HepG2 (cell line): ENCODE data around the gene SYCP2L. TPM values are rescaled to one million over a fixed set of nuclear protein-coding genes. Genes with fewer than 3 reads are reported as not detected.

Experiments used
- ATAC-seq: fragments of 200-7000 bp; cut with Tn5 transposase; 3 replicates; pipeline ENCODE4 v1.9.1; 2020; ENCODE audit warnings: mild to moderate bottlenecking, moderate library complexity
- BruUV-seq: library from RNA; stranded (reverse); fragments of 400-500 nt; replicated peaks from 2 replicates; lab custom pipeline; 2021; lab: Mats Ljungman, UMichigan
- CTCF ChIA-PET: fragments of 300-600 bp; formaldehyde crosslinking; extraction: SDS; loops from one replicate; lab custom pipeline; 2021; ENCODE audit warnings: low total read pairs, inconsistent platforms, low intra/inter-chr PET ratio; lab: Yijun Ruan, JAX
- POLR2A ChIA-PET: fragments of 350-600 bp; sonication (Branson Sonifier 250); formaldehyde crosslinking; loops from one replicate; lab custom pipeline; 2020; ENCODE audit warnings: antibody characterized with exemption, inconsistent platforms; lab: Yijun Ruan, JAX
- DNase-seq: peaks from one replicate; pipeline ENCODE4 v3.0.0-alpha.2; 2015; ENCODE audit warnings: low spot score
- FAIRE-seq: peaks from 3 replicates; lab custom pipeline; 2011; peaks lifted over from hg19 to GRCh38; lab: Jason Lieb, UNC
- H2AFZ ChIP-seq: one replicate; pipeline ENCODE4 v1.6.1; 2011; ENCODE audit warnings: low read length, inconsistent platforms
- H3K27ac ChIP-seq: fragments of 300-600 bp; 3 replicates; pipeline ENCODE4 v1.8.0; 2011; ENCODE audit warnings: mixed run types, mild to moderate bottlenecking, mixed read lengths, low read length, inconsistent platforms; ENCODE audit not compliant: insufficient read depth; ENCODE audit errors: extremely low read length
- H3K27me3 ChIP-seq, 2 experiments: fragments of 200-600 bp in 1 of 2; 2 replicates in 1 of 2; 3 replicates in 1 of 2; pipeline versions ENCODE4 v1.6.0 to v1.8.0; 2011; ENCODE audit warnings: low read length in 2 of 2, mild to moderate bottlenecking in 2 of 2, moderate library complexity in 2 of 2, inconsistent platforms in 1 of 2; ENCODE audit not compliant: insufficient read depth in 2 of 2, control insufficient read depth in 1 of 2
- H3K36me3 ChIP-seq, 2 experiments: fragments of 200-600 bp in 1 of 2; replicated peaks in 1 of 2; 2 replicates in 1 of 2; 3 replicates in 1 of 2; pipeline versions ENCODE4 v1.5.1 to v1.8.0; 2011; ENCODE audit warnings: low read length in 2 of 2, inconsistent platforms in 1 of 2; ENCODE audit not compliant: insufficient read depth in 2 of 2, control insufficient read depth in 1 of 2
- H3K4me1 ChIP-seq: 2 replicates; pipeline ENCODE4 v1.5.1; 2012; ENCODE audit warnings: low read length, inconsistent platforms; ENCODE audit not compliant: insufficient read depth
- H3K4me2 ChIP-seq: 2 replicates; pipeline ENCODE4 v1.6.0; 2011; ENCODE audit warnings: low read depth, low read length, inconsistent platforms
- H3K4me3 ChIP-seq, 3 experiments: fragments of 200-600 bp in 1 of 3; sonication (generic), shearing (Covaris generic) in 1 of 3; replicated peaks in 1 of 3; 2 replicates each; pipeline ENCODE4 v1.5.1; 2011 to 2016; ENCODE audit warnings: low read length in 3 of 3, inconsistent platforms in 2 of 3, low read depth in 2 of 3, mild to moderate bottlenecking in 2 of 3, control low read depth in 1 of 3, mixed read lengths in 1 of 3; ENCODE audit not compliant: insufficient read depth in 1 of 3
- H3K79me2 ChIP-seq: one replicate; pipeline ENCODE4 v1.6.1; 2011; ENCODE audit warnings: low read length, inconsistent platforms; ENCODE audit not compliant: insufficient read depth
- H3K9ac ChIP-seq: 2 replicates; pipeline ENCODE4 v1.6.0; 2011; ENCODE audit warnings: mild to moderate bottlenecking, low read depth, low read length, inconsistent platforms; ENCODE audit not compliant: insufficient read depth
- H3K9me3 ChIP-seq: 2 replicates; pipeline ENCODE4 v1.5.1; 2012; ENCODE audit warnings: mild to moderate bottlenecking, low read length
- H4K20me1 ChIP-seq: 2 replicates; pipeline ENCODE4 v1.6.0; 2011; ENCODE audit warnings: inconsistent platforms, mild to moderate bottlenecking, low read length, moderate library complexity; ENCODE audit not compliant: insufficient read depth
- ESRRA ChIP-seq: sonication (generic); formaldehyde crosslinking; IDR thresholded peaks from 2 replicates; pipeline ENCODE4 v1.5.1; 2020; ENCODE audit warnings: mild to moderate bottlenecking, low read depth, missing genetic modification reagents
- RBAK ChIP-seq: sonication (generic); formaldehyde crosslinking; IDR thresholded peaks from 2 replicates; pipeline ENCODE4 v1.5.1; 2020; ENCODE audit warnings: mild to moderate bottlenecking, missing genetic modification reagents
- REL ChIP-seq: sonication (generic); formaldehyde crosslinking; conservative IDR thresholded peaks from 2 replicates; pipeline ENCODE4 v1.8.0; 2022; ENCODE audit warnings: mild to moderate bottlenecking, missing genetic modification reagents, moderate library complexity
- SRF ChIP-seq: IDR thresholded peaks from 2 replicates; pipeline ENCODE4 v1.6.1; 2011; ENCODE audit warnings: mild to moderate bottlenecking, low read depth, low read length, moderate library complexity
- SRSF1 ChIP-seq: fragments of 200-400 bp; formaldehyde crosslinking; optimal IDR thresholded peaks from 2 replicates; pipeline ENCODE3; 2017; ENCODE audit warnings: mild to moderate bottlenecking, low read depth, low read length, moderate library complexity
- TBL1XR1 ChIP-seq: fragments of 150-350 bp; IDR thresholded peaks from 2 replicates; pipeline ENCODE4 v1.6.1; 2014; ENCODE audit warnings: borderline replicate concordance, low read length; ENCODE audit not compliant: partially characterized antibody
- TCF12 ChIP-seq, 2 experiments: fragments of 450-650 bp in 1 of 2; sonication (generic) in 1 of 2; formaldehyde crosslinking in 1 of 2; IDR thresholded peaks; 2 replicates each; pipeline versions ENCODE4 v1.6.1 to v1.8.0; 2017 to 2022; ENCODE audit warnings: antibody characterized with exemption in 1 of 2, mild to moderate bottlenecking in 1 of 2, missing genetic modification reagents in 1 of 2, moderate library complexity in 1 of 2
- ZBTB1 ChIP-seq: sonication (generic); formaldehyde crosslinking; IDR thresholded peaks from 2 replicates; pipeline ENCODE4 v1.4.0; 2020; ENCODE audit warnings: missing genetic modification reagents, borderline replicate concordance
- ZNF121 ChIP-seq: sonication (generic); formaldehyde crosslinking; IDR thresholded peaks from 2 replicates; pipeline ENCODE4 v1.5.0; 2020; ENCODE audit warnings: mild to moderate bottlenecking, missing genetic modification reagents
- ZNF431 ChIP-seq: sonication (generic); formaldehyde crosslinking; IDR thresholded peaks from 2 replicates; pipeline ENCODE4 v1.9.0; 2022; ENCODE audit warnings: missing genetic modification reagents, low read depth, mild to moderate bottlenecking, borderline replicate concordance
- ZNF619 ChIP-seq: sonication (generic); formaldehyde crosslinking; IDR thresholded peaks from 2 replicates; pipeline ENCODE4 v1.4.0; 2020; ENCODE audit warnings: mild to moderate bottlenecking, missing genetic modification reagents
- ZNF674 ChIP-seq: sonication (generic); formaldehyde crosslinking; IDR thresholded peaks from 2 replicates; pipeline ENCODE4 v1.5.0; 2020; ENCODE audit warnings: low read depth, mild to moderate bottlenecking, missing genetic modification reagents
- WGBS: methylation state at CpG from one replicate; pipeline ENCODE4 v1.1.6; 2017; ENCODE audit warnings: low lambda C conversion rate; 5-methylcytosine and 5-hydroxymethylcytosine counted together
- in situ Hi-C: cut with HindIII; loops from 2 replicates; pipeline ENCODE4 v1.10.0; 2017; ENCODE audit warnings: low pct_unique_long_range_greater_than_20kb; ENCODE audit not compliant: extremely low pct_ligation_motif_present
- intact Hi-C: fragments of 100-400 bp; cut with micrococcal nuclease; formaldehyde crosslinking; loops from one replicate; pipeline ENCODE4 v1.10.0; 2022; ENCODE audit not compliant: unreplicated experiment
- polyA plus RNA-seq, 8 experiments: library from polyadenylated mRNA; depleted of rRNA in 3 of 8; stranded (reverse) in 7 of 8; unstranded in 1 of 8; fragments of >200 nt; fragmentation: Illumina TruSeq in 4 of 8; extraction: Trizol in 4 of 8; gene quantifications; 2 replicates each; pipeline versions ENCODE4 v1.2.1 to v1.2.3, GENCODE V29; 2011 to 2016; ENCODE audit warnings: low read depth in 4 of 8, missing spikeins in 1 of 8, mixed read lengths in 1 of 8; ENCODE audit not compliant: insufficient read depth in 1 of 8
- total RNA-seq, 5 experiments: library from RNA; depleted of rRNA; stranded (reverse); fragments of >200 nt; fragmentation: Illumina TruSeq; extraction: Trizol; gene quantifications; 2 replicates each; pipeline ENCODE4 v1.2.3, GENCODE V29; 2016; ENCODE audit warnings: low read depth in 1 of 5
- TF ChIP-seq, protein P1 (sequence below): sonication (generic); formaldehyde crosslinking; IDR thresholded peaks from 2 replicates; pipeline ENCODE4 v1.9.0; 2021; ENCODE audit warnings: missing genetic modification reagents, borderline replicate concordance

Gene SYCP2L
- total and polyA plus RNA-seq, 2 of the 13 experiments (the other 11 are each of a cell fraction or from before 2014, with no cell fraction given), result 0.22 to 0.54 TPM

- Histone ChIP-seq H3K36me3 (peaks cover 8 to 37% of the 10 kb centered on the region in 2 experiments), H3K9ac (no peak overlapping the region), H3K9me3 (no peaks in the 10 kb centered on the region), H2AFZ (no peak overlapping the region), H3K79me2 (no peaks in the 10 kb centered on the region), H3K4me2 (no peak overlapping the region), H3K27ac (no peak overlapping the region), H3K4me3 (no peak overlapping the region), H4K20me1 (no peaks in the 10 kb centered on the region), H3K4me1 (peaks cover 26% of the 10 kb centered on the region), H3K27me3 (no peaks in the 10 kb centered on the region)
- DNase-seq (no peak), FAIRE-seq (no peak), ATAC-seq (no peak)
- in situ Hi-C loops, result no loop called here
- no TSS peak for BruUV-seq
- intact Hi-C loops, result loop anchor here (10.0 kb wide), 1 partner anchor 45 kb away; the partner anchor contains the start of gene ELOVL2
- WGBS, result 99% methylated on average over 2 of the region's 2 CpGs
- POLR2A ChIA-PET, result interaction anchor here (1.7 kb wide), 1 partner anchor 8 kb away, joined by 4 read pairs; no protein-coding TSS in a partner anchor
- CTCF ChIA-PET, result no interaction called here
- TF ChIP-seq RBAK, result no peak
- TF ChIP-seq TCF12 (IDR thresholded peaks at IDR 0.05), result no peak
- no peak for TF ChIP-seq TCF12 (CRISPR knock-in tag; IDR thresholded peaks at IDR 0.05)
- TF ChIP-seq REL, result no peak
- TF ChIP-seq ESRRA, result no peak
- no peak for TF ChIP-seq ZNF121
- no peak for TF ChIP-seq ZNF431 (CRISPR knock-in tag)
- no peak for TF ChIP-seq ZNF619 (CRISPR knock-in tag)
- TF ChIP-seq SRSF1, result no peak
- TF ChIP-seq, protein P1, sequence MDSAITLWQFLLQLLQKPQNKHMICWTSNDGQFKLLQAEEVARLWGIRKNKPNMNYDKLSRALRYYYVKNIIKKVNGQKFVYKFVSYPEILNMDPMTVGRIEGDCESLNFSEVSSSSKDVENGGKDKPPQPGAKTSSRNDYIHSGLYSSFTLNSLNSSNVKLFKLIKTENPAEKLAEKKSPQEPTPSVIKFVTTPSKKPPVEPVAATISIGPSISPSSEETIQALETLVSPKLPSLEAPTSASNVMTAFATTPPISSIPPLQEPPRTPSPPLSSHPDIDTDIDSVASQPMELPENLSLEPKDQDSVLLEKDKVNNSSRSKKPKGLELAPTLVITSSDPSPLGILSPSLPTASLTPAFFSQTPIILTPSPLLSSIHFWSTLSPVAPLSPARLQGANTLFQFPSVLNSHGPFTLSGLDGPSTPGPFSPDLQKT (CRISPR knock-in tag), result no peak
- no peak for TF ChIP-seq SRF
- no peak for TF ChIP-seq ZNF674 (CRISPR knock-in tag)
- no peak for TF ChIP-seq TBL1XR1
- TF ChIP-seq ZBTB1 (CRISPR knock-in tag), result no peak
These were observed 113.1 kb downstream of the SYCP2L start for GRCh38 chr6:10999994-11000393.
